GM21786 (cell line): ENCODE results near the gene SNTA1.
"Not testable (repeated sequence)": the region's sequence is repeated elsewhere in the genome, so short reads cannot be mapped to it uniquely, and the experiment has no call there.

Experiments
- ATAC-seq: cut with Tn5 transposase; IDR thresholded peaks from one replicate; pipeline ENCODE4 v1.9.1; 2021; ENCODE audit not compliant: unreplicated experiment

SNTA1 gene

DNA sequence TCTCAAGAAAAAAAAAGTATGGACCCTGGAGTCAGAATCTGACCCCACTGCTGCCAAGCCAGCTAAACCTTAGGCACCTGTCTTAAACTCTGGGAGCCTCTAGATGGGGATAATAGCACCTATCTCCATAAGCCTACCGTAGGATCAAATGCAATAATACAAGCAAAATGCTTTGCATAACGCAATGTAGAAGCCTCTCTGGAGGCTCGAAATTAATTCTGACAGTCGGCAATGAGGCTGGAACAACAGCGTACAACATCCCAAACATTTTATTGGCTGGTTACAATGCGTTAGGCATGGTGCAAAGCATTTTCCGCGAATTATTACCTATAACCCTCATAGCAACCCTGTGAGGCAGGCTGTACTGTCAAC lies 42.8 kb downstream of the SNTA1 start:
- peak; percentile 35 for ATAC-seq

GRCh38 chr20:33399924-33400323 lies 43.6 kb downstream of the SNTA1 start:
- no peak for ATAC-seq

GRCh38 chr20:33394718-33395117 lies 48.8 kb downstream of the SNTA1 start:
- ATAC-seq: no peak

GRCh38 chr20:33393609-33394008 lies 50.0 kb downstream of the SNTA1 start:
- no peak for ATAC-seq

DNA sequence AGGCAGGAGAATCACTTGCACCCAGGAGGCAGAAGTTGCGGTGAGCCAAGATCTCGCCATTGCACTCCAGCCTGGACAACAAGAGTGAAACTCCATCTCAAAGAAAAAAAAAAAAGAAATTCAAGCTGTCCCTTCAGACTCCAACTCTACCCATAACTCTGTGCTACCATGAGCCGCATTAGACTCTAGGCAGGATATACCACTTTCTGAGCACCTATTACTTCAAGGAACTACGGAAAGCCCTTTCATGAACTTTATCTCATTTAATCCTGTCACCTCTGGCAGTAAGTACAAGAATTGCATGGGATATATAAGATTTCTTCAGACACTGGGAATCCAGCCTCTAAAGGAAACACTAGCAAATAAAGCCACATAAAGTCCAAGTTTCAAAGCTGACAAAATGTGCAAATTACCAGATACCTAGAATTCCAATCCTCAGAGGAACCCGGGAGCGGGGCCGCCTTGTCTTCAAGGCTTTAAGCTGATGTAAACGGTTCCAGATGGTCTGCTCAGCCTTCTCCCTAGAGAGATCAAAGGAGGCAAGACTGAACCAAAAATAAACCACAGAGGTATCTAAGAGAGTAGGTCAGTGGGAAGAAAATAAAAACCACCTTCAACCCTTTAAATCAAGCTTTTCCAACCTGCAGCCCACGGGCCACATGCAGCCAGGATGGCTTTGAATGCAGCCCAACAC lies 51.7 kb downstream of the SNTA1 start:
- no peak for ATAC-seq

DNA sequence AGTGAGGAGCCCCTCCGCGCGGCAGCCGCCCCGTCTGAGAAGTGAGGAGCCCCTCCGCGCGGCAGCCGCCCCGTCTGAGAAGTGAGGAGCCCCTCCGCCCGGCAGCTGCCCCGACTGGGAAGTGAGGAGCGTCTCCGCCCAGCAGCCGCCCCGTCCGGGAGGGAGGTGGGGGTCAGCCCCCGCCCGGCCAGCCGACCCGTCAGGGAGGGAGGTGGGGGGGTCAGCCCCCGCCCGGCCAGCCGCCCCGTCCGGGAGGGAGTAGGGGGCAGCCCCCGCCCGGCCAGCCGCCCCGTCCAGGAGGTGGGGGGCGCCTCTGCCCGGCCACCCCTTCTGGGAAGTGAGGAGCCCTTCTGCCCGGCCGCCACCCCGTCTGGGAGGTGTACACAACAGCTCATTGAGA lies 54.2 kb downstream of the SNTA1 start:
- not testable (repeated sequence) for ATAC-seq

GRCh38 chr20:33388268-33388667 lies 55.3 kb downstream of the SNTA1 start:
- no peak for ATAC-seq

- ATAC-seq: no peak
Measured at GRCh38 chr20:33387177-33387576, 56.4 kb downstream of the SNTA1 start.

DNA sequence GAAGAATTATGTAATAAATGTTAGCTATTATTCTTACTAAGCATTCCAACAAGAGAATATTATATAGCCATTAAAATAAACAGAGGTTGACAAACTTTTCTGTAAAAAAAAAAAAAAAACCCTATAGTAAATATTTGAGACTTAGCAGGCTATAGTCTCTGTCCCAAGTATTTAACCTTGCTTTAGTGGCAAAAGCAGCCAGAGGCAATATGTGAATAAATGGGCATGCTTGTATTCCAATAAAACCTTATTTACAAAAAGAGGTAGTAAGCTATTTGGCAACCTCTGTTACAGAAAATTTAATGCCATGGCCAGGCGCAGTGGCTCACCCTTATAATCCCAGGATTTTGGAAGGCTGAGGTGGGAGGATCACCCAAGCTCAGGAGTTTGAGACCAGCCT lies 56.9 kb downstream of the SNTA1 start:
- ATAC-seq: no peak

- ATAC-seq: no peak
Measured at GRCh38 chr20:33377366-33377765, 66.2 kb downstream of the SNTA1 start.

DNA sequence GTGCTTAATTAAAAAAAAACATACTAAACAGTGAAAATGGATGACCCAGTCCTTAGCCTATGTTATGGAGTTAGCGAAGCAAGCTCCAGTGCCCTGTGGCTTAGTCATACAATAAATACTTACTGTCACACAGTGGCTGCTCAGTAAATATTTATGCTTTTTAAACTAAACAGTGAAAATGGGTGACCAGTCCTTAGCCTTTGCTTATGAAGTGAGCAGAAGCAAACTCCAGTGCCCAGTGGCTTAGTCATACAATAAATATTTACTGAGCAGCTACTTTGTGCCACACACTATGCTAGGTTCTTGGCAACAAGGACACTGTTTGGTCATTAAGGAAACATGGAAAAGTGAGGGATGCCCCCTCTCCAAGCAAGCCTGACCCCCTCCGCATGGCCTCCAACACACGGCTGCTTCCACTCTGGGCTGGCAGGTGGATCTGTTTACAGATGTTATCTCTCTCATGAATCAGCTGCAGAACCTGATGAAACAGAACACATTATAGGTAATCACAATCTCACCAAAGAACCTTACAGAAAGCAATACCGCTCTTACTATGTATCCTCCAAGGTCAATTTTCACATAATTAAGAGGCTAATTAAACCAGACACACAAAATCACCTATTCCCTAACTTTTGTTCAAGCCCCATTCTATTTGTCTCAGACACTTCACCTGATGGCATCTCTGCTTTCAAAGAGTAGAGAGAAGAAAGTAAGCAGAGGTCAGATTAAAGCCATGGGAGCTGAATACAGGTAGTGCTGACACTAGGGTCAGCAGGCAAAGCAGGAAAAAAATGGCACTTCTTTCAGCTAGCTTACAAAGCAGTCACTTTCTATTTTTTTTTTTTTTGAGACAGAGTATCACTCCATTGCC lies 69.6 kb downstream of the SNTA1 start:
- no peak for ATAC-seq

DNA sequence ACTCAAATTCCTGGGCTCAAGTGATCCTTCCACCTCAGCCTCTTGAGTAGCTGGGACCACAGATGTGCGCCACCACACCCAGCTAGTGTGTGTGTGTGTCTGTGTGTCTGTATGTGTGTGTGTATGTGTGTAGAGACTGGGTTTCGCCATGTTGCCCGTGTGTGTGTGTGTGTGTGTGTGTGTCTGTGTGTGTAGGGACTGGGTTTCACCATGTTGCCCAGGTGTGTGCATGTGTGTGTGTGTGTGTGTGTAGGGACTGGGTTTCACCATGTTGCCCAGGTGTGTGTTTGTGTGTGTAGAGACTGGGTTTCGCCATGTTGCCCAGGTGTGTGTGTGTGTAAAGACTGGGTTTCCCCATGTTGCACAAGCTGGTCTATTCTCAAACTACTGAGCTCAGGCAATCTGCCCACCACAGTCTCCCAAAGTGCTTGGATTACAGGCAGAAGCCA lies 70.5 kb downstream of the SNTA1 start:
- ATAC-seq: no peak

GRCh38 chr20:33370291-33370690 lies 73.3 kb downstream of the SNTA1 start:
- no peak for ATAC-seq

DNA sequence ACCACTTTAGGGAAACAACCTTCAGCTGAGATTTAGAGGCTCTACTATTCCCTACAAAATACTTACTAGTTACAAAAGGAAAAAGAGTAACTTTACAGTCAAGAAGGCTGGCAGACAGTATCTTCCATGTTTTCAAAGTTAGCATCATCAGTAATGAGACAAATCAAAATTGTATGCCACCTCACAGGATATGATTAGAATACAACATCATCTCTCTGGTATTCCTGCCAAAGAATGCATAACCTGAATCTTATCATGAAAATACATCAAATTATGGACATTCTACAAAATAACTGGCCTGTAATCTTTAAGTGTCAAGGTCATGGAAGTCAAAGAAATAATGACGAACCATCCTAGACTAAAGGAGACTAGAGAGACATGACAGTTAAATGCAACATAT lies 80.7 kb downstream of the SNTA1 start:
- no peak for ATAC-seq

DNA sequence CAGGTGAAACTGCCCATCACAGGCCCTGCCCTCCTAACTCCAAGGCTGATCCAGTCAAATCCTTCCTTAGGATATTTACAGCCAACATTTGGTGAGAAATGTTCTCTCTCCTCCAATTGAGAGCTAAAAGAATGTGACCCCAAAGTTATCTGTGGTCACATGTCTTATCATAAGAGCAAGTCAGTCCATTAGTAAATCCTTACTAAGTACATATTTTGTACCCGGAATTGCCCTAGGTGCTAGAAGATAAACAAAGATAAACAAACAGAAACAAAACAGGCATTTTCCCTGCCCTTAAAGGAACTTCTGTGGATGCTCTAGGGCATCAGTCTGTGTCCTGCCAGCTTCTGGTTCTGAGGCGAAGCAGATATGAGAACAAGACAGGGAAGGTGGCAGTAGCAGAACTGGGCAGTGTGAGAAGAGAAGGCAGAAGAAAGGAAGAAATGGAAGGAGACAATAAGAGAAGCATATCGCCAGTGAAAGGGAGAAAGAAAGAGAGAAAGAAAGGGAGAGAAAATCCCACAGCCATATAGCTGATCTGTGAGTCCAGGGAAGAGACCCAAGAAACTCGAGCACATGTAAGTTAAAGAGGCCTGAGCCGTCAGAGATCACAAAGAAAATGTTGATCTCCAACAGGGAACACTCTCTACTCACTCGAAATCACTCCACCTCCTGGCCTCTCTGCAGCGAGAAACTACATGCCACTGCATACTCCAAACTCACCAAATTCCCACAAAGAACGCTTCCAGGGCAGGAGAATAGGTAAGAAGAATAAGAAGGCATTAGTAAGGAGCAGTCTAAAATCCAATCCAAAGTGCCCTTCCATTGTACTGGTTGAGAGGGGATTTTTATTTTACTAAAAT lies 83.9 kb downstream of the SNTA1 start:
- ATAC-seq: no peak
